Measurements from ENCODE around the gene LHX1. TPM values are rescaled to one million over a fixed set of nuclear protein-coding genes. Genes with fewer than 3 reads are reported as not detected.
A peak's percentile ranks its signal among the peaks of the same experiment; 100 is the strongest.

The LHX1 gene
- total RNA-seq, 1 donor from 2014 or later: 0.44 TPM

- Mint-ChIP-seq H3K4me1 (peaks cover 3% of the 10 kb centered on the region), H3K4me3 (no peak overlapping the region), H3K27me3 (peaks cover 22% of the 10 kb centered on the region), H3K36me3 (ENCODE audit: low read depth) (no peaks in the 10 kb centered on the region), H3K27ac (no peak overlapping the region), H3K9me3 (no peaks in the 10 kb centered on the region)
- intact Hi-C loops (cut with micrococcal nuclease): no loop called here
- no peak for DNase-seq
Measured at GRCh38 chr17:36911001-36911400, 26.3 kb upstream of the LHX1 start.

DNA sequence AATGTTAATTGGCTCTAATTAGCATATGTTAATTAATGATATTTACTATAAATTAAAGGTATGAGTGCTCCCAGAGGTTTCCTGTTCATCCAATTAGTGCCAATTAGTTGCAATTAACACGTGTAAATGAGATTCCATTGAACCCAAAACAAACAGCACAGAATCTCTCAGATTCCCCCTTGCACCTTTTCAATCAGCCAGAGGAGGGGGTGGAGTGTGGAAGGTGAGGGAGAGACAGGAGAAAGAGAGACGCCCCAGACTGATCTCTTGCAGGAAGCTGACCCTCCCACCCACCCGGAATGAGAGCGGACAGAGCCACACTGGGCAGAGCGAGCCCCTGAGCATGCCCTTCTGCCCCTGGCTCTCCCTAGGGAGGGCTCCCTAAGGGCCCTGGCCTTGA is 24.1 kb upstream of the LHX1 start:
- Mint-ChIP-seq H3K27me3 (peaks cover 15% of the 10 kb centered on the region), H3K4me3 (no peak overlapping the region), H3K4me1 (peaks cover 5% of the 10 kb centered on the region), H3K36me3 (ENCODE audit: low read depth) (no peaks in the 10 kb centered on the region), H3K9me3 (no peaks in the 10 kb centered on the region), H3K27ac (no peak overlapping the region)
- DNase-seq: no peak
- intact Hi-C loops (cut with micrococcal nuclease): no loop called here

DNA sequence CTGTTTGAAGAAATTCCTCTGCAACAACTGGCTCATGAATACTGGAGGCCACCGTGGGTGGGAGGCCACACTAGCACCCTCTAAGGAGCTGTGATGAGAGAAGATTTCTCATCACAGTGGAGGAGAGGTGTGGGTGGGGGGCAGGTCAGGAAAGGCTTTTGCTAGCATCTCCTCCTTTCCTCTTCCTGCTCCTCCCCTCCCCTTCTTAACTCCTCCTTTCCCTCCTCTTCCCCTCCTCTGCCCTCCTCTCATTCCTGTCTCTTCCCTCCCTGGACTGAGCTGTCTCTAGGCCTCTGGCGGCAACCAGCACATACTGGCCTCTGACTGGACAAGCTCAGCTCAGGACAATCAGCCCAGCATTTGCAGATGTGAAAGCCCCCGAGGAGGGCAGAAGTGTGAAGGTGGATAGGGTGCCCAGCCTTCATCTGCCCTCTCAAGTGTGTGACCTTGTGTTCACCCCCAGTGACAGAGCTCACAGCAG is 19.0 kb upstream of the LHX1 start:
- Mint-ChIP-seq H3K4me3 (no peak overlapping the region), H3K9me3 (no peaks in the 10 kb centered on the region), H3K27me3 (peaks cover 16% of the 10 kb centered on the region), H3K27ac (peak overlapping the region; percentile 8), H3K36me3 (ENCODE audit: low read depth) (no peaks in the 10 kb centered on the region), H3K4me1 (peaks cover 24% of the 10 kb centered on the region)
- no peak for DNase-seq
- intact Hi-C loops (cut with micrococcal nuclease): no loop called here

- no peaks in the 10 kb centered on the region for H3K36me3 Mint-ChIP-seq (ENCODE audit: low read depth)
- no peak overlapping the region for H3K4me3 Mint-ChIP-seq
- intact Hi-C loops (cut with micrococcal nuclease): no loop called here
- peaks cover 16% of the 10 kb centered on the region for H3K27me3 Mint-ChIP-seq
- no peak overlapping the region for H3K27ac Mint-ChIP-seq
- DNase-seq: no peak
- peaks cover 24% of the 10 kb centered on the region for H3K4me1 Mint-ChIP-seq
- H3K9me3 Mint-ChIP-seq: no peaks in the 10 kb centered on the region
Measured at GRCh38 chr17:36919407-36919968, 17.8 kb upstream of the LHX1 start.

DNA sequence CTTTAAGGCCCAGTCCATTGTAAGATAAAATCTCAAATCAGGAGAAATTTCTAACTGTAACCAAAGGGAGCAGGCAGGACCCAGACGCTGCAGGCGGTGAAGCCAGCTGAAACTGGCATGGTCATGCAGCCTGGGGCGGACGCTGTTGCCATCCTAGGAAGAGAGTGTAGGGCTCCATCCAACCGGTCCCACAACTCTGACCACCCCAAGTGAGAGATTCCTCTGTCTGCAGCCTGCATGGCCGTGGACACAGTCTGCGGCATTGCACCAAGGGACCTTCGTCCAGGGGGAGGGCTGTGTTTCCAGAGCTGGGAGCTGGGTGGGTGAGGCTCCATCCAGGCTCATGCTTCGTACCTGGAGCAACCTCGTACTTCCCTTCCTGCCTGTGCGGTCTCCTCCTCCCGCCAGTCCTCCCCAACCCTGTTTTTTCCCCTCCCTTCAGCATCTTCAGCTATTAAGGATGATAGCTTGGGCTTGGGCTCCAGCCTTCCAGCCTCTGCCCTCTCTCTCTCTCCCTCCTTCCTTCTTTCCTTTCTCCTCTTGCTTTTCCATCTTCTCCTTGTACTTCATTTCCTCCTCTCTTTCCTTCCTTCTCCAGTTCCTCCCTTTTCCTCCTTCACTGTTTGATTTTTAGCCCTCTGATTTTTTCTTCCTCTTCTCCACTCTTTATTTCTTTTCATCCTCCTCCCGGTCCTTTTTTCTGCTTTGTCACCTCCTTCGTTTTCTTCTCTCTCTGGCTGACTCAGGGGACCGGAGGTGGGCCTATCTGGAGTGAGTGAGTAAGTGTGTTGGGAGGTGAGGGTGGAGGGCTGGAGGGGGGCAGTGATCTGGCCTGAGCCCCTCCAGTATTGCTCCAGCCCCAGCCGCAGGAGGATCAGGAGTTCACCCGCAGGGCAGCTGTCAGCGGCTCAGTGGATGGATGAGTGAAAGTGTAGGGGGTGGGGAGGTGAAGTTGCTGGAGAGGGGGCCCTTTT is 17.0 kb upstream of the LHX1 start:
- peak overlapping the region; percentile 89 for H3K27ac Mint-ChIP-seq
- H3K4me3 Mint-ChIP-seq: peak overlapping the region; percentile 64
- DNase-seq: no peak
- peaks cover 24% of the 10 kb centered on the region for H3K4me1 Mint-ChIP-seq
- intact Hi-C loops (cut with micrococcal nuclease): loop anchor here (2.0 kb wide), 1 partner anchor 28 kb away; the partner anchor contains the start of gene AATF
- H3K36me3 Mint-ChIP-seq (ENCODE audit: low read depth): no peaks in the 10 kb centered on the region
- H3K9me3 Mint-ChIP-seq: no peaks in the 10 kb centered on the region
- peaks cover 16% of the 10 kb centered on the region for H3K27me3 Mint-ChIP-seq

DNA sequence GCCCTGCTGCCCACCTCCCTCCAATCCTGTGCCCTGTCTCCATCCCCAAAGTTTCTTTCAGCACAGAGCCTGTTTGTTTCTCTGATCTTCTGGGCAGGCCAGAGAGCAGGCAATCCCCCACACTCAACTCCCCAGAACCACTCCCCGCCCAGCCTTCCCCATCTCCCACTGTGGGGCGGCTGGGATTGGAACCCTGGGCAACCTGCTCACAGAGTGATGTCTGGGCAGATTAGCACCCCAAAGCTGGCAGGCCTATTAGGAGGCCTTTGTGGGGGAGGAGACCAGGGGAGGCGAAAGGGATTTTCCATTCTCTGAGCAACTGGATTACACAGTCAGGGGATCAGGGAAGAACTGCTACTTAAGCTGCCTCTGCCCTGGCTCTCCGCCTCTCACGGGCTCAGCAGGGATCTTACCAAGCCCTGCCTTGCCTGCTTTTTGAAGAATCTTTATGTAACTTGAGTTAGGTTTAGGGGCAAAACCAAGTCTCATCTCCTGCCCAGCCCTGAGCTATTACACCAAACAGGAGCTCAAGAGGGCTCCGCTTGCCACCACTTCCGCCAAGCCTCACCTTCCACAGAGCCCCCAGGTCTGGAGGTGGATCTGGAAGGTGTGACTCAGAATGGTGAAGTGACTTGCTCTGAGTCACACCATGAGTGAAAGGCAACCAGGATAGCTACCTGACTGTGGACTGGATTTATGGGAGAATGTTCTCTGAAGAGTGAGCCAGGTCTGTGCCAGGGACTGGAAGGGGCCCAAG is 16.0 kb upstream of the LHX1 start:
- peaks cover 22% of the 10 kb centered on the region for H3K27me3 Mint-ChIP-seq
- no peaks in the 10 kb centered on the region for H3K36me3 Mint-ChIP-seq (ENCODE audit: low read depth)
- H3K9me3 Mint-ChIP-seq: no peaks in the 10 kb centered on the region
- intact Hi-C loops (cut with micrococcal nuclease): loop anchor here (2.0 kb wide), 1 partner anchor 28 kb away; the partner anchor contains the start of gene AATF
- peaks cover 22% of the 10 kb centered on the region for H3K4me1 Mint-ChIP-seq
- H3K4me3 Mint-ChIP-seq: peak overlapping the region; percentile 64
- peak overlapping the region; percentile 89 for H3K27ac Mint-ChIP-seq
- DNase-seq: peak; percentile 71

DNA sequence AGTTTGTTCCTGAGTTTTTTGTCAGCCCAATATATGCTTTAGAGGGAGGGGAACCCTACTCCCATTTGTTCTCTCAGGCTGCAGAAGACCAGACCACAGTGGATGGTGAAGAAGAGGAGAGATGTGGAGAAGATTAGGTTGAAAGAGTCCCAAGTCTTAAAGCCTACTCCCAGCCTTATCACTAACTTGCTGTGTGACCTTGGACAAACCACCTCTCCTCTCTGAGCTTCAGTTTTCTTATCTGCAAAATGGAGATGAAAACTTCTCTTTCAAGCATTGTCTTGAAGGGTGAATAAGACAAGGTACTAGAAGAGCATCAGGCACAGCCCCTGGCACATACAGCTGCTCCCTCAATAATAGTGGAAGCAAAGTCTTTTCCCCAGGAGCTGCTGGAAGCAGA is 15.1 kb upstream of the LHX1 start:
- Mint-ChIP-seq H3K4me1 (peaks cover 22% of the 10 kb centered on the region), H3K9me3 (no peaks in the 10 kb centered on the region), H3K27ac (no peak overlapping the region), H3K36me3 (ENCODE audit: low read depth) (no peaks in the 10 kb centered on the region), H3K27me3 (peaks cover 27% of the 10 kb centered on the region), H3K4me3 (no peak overlapping the region)
- intact Hi-C loops (cut with micrococcal nuclease): no loop called here
- DNase-seq: no peak

GRCh38 chr17:36923814-36924221 is 13.5 kb upstream of the LHX1 start:
- Mint-ChIP-seq H3K27me3 (peaks cover 41% of the 10 kb centered on the region), H3K4me1 (peaks cover 21% of the 10 kb centered on the region), H3K4me3 (no peak overlapping the region), H3K36me3 (ENCODE audit: low read depth) (no peaks in the 10 kb centered on the region), H3K27ac (no peak overlapping the region), H3K9me3 (no peaks in the 10 kb centered on the region)
- intact Hi-C loops (cut with micrococcal nuclease): no loop called here
- no peak for DNase-seq

- Mint-ChIP-seq H3K9me3 (no peaks in the 10 kb centered on the region), H3K27me3 (peaks cover 56% of the 10 kb centered on the region)
Measured at GRCh38 chr17:36926226-36926625, 11.0 kb upstream of the LHX1 start.

DNA sequence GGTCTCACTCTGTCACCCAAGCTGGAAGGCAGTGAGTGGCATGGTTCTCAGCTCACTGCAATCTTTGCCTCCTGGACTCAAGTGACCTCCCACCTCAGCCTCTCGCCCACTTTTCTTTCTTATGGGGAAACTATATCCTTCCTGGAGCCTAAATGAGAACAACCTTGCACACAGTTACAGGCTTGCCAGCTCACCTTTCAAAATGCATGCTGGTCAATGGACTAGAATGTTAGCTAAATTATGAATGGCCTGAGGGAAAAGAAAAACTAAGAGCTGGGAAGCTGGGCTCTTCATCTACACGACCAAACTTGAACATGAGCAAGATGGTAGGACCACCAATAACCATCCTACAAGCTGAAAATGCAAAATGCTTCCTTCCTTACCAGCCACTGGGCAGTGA is 10.6 kb upstream of the LHX1 start:
- no peak for DNase-seq
- H3K4me3 Mint-ChIP-seq: no peak overlapping the region
- H3K4me1 Mint-ChIP-seq: peaks cover 11% of the 10 kb centered on the region
- H3K9me3 Mint-ChIP-seq: no peaks in the 10 kb centered on the region
- intact Hi-C loops (cut with micrococcal nuclease): no loop called here
- H3K27ac Mint-ChIP-seq: no peak overlapping the region
- H3K36me3 Mint-ChIP-seq (ENCODE audit: low read depth): no peaks in the 10 kb centered on the region
- H3K27me3 Mint-ChIP-seq: peaks cover 58% of the 10 kb centered on the region

More at GRCh38 chr17:36926226-36926625, 11.0 kb upstream of the LHX1 start:
- Mint-ChIP-seq H3K4me1 (peaks cover 16% of the 10 kb centered on the region), H3K27ac (no peak overlapping the region), H3K36me3 (ENCODE audit: low read depth) (no peaks in the 10 kb centered on the region), H3K4me3 (no peak overlapping the region)
- no peak for DNase-seq
- intact Hi-C loops (cut with micrococcal nuclease): no loop called here

DNA sequence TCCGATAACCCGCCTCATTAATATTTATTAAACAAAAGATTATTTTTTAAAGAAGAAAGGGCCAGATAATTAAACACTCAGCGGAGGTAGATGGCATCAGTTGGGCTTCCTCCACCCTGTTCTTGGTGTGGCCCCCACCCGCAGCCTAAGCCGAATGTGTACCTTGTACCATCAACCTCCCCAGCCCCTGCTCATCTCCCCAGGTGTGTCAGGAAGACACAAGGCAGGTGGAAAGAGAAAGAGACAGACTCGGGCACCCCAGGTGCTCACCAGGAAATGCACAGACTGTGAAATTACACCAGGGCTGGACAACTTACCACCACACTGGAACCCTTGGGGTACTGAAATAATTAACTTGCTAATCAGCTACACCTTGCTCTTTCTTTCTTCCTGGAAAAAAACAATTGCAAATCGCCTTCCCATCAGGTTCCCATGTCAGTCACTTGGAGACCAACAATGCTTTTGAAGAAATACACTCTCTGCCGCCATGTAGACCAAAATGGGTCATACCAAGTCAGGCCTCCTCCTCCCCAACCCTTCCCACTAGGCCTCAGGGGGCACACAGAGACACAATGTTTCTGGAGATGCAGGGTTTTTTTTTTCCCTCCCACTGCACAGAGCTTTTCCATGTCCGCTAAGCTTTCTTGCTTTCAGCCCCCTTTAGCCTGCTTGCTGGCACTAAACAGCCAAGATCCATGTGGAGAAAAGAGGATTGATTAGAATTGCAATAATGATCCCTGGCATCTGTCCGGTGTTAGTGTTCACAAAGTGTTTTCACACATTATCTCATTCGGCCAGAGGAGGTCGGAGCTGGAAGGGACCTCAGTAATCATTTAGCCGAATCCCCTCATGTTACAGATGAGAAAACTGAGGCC is 8.6 kb upstream of the LHX1 start:
- Mint-ChIP-seq H3K27me3 (peaks cover 77% of the 10 kb centered on the region), H3K4me3 (no peak overlapping the region), H3K27ac (no peak overlapping the region), H3K36me3 (ENCODE audit: low read depth) (no peaks in the 10 kb centered on the region), H3K4me1 (peaks cover 22% of the 10 kb centered on the region), H3K9me3 (no peaks in the 10 kb centered on the region)
- intact Hi-C loops (cut with micrococcal nuclease): no loop called here
- DNase-seq: no peak

DNA sequence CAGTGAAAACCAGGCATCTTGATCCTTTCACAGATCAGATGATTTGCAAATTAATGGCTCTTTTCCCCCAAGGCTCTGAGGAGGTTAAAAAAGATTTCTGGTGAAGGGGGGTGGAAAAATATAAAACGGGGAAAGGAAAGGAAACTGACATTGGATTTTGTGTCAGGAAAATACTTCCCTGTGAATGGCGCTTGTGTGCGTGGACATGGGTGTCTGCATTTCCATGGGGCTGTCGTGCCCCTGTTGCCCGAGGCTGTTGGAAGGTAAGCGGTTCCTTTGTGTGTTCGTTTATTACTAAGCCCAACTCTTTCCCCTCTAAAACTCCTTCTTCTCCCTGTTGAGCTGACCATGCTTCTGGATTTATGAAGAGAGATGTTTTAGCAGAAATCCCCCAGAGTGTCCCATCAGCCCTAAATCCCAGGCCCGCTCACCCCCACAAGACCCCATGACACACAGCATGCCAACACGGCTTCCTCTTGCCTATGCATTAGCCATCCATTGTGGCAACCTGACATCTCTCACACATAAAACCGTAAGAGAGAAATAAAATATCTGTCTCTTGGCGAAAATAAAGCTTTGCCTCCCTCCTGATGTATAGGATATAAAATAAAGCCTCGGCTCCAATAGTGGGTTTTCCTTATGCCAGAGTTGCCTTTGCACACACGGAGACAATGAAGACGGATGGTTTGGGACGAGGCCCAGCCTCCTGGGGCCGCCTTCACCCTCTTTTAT is 7.3 kb upstream of the LHX1 start:
- Mint-ChIP-seq H3K36me3 (ENCODE audit: low read depth) (no peaks in the 10 kb centered on the region), H3K4me3 (no peak overlapping the region), H3K27me3 (peaks cover 85% of the 10 kb centered on the region), H3K27ac (no peak overlapping the region), H3K4me1 (peaks cover 27% of the 10 kb centered on the region), H3K9me3 (no peaks in the 10 kb centered on the region)
- DNase-seq: no peak
- intact Hi-C loops (cut with micrococcal nuclease): no loop called here

DNA sequence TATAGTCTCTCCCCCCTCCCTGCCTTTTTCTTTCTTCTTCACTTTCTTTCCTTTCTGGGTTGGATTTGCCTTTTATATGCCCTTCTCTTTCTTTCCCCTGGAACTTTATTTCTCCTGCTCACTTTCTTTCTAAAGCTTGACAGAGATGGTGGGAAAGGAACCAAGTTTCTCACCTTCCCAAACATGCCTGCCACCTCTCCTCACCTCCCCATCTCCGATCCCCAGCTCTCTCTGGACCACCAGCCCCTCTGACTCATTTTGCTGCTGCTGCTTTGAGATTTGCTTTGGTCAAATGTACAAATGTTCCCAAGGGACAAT is 6.7 kb upstream of the LHX1 start:
- intact Hi-C loops (cut with micrococcal nuclease): no loop called here
- Mint-ChIP-seq H3K27ac (no peak overlapping the region), H3K4me3 (no peak overlapping the region), H3K27me3 (peaks cover 85% of the 10 kb centered on the region), H3K9me3 (no peaks in the 10 kb centered on the region), H3K36me3 (ENCODE audit: low read depth) (no peaks in the 10 kb centered on the region), H3K4me1 (peaks cover 30% of the 10 kb centered on the region)
- no peak for DNase-seq
